A549 (cell line): ENCODE measurements around the gene LASP1NB.
A peak's percentile ranks its signal among the peaks of the same experiment; 100 is the strongest.

Experiments used
- ATAC-seq, 2 experiments: fragments of 200-7000 bp in 1 of 2; fragments of >200 bp in 1 of 2; cut with Nextera tagmentation in 1 of 2; cut with Tn5 transposase in 1 of 2; 3 replicates each; pipeline versions ENCODE4 v1.8.0 to v1.9.1; 2018 to 2020; ENCODE audit warnings: mild to moderate bottlenecking in 1 of 2, moderate library complexity in 1 of 2
- CTCF ChIA-PET: fragments of 300-600 bp; sonication (Branson Sonifier 250); formaldehyde crosslinking; extraction: SDS; loops from one replicate; lab custom pipeline; 2021; ENCODE audit warnings: antibody characterized with exemption, inconsistent platforms; lab: Yijun Ruan, JAX
- POLR2A ChIA-PET: fragments of 350-600 bp; formaldehyde crosslinking; extraction: SDS; loops from one replicate; lab custom pipeline; 2021; ENCODE audit warnings: antibody characterized with exemption, inconsistent platforms; lab: Yijun Ruan, JAX
- DNase-seq, 2 experiments: peaks; one replicate each; pipeline versions ENCODE4 v3.0.0 to v3.0.0-alpha.2; 2011 to 2016; ENCODE audit warnings: low read depth in 1 of 2, low spot score in 1 of 2
- FAIRE-seq: peaks from 2 replicates; lab custom pipeline; 2011; peaks lifted over from hg19 to GRCh38; lab: Jason Lieb, UNC
- H3K27ac ChIP-seq, 2 experiments: fragments of >200 bp; sonication (Bioruptor Twin); formaldehyde crosslinking; 3 replicates each; pipeline ENCODE4 v1.5.1; 2016 to 2017
- H3K4me1 ChIP-seq: fragments of >200 bp; sonication (Bioruptor Twin); formaldehyde crosslinking; 3 replicates; pipeline ENCODE4 v1.6.1; 2016
- H3K4me2 ChIP-seq: fragments of >200 bp; sonication (Bioruptor Twin); formaldehyde crosslinking; 3 replicates; pipeline ENCODE4 v1.6.1; 2016
- H3K4me3 ChIP-seq: fragments of >200 bp; sonication (Bioruptor Twin); formaldehyde crosslinking; 3 replicates; pipeline ENCODE4 v1.5.1; 2016
- H3K9me3 ChIP-seq: fragments of >200 bp; sonication (Bioruptor Twin); formaldehyde crosslinking; 3 replicates; pipeline ENCODE4 v1.6.1; 2016
- EHMT2 ChIP-seq: fragments of 200-600 bp; sonication (generic); IDR thresholded peaks from 2 replicates; pipeline ENCODE4 v1.6.1; 2016; ENCODE audit warnings: antibody characterized with exemption, low read depth, mild to moderate bottlenecking, moderate library complexity
- ESRRA ChIP-seq: fragments of 150-350 bp; IDR thresholded peaks from 2 replicates; pipeline ENCODE4 v1.6.1; 2014; ENCODE audit warnings: mild to moderate bottlenecking, low read length, borderline replicate concordance
- FOSL2 ChIP-seq, 2 experiments: fragments of 450-650 bp in 1 of 2; fragments of >200 bp in 1 of 2; sonication (Bioruptor Twin) in 1 of 2; formaldehyde crosslinking; IDR thresholded peaks; 2 replicates each; pipeline versions ENCODE4 v1.5.0 to v1.6.1; 2016 to 2020; ENCODE audit warnings: mild to moderate bottlenecking in 1 of 2, moderate library complexity in 1 of 2
- GATA3 ChIP-seq: IDR thresholded peaks from 2 replicates; pipeline ENCODE4 v1.6.1; 2012; ENCODE audit warnings: borderline replicate concordance
- HEYL ChIP-seq: fragments of 250-450 bp; sonication (Bioruptor Pico); IDR thresholded peaks from 2 replicates; pipeline ENCODE4 v1.8.0; 2021; ENCODE audit warnings: mild to moderate bottlenecking, moderate library complexity
- JUN ChIP-seq, 2 experiments: fragments of >200 bp; sonication (Bioruptor Twin); formaldehyde crosslinking; IDR thresholded peaks; 2 replicates in 1 of 2; 3 replicates in 1 of 2; pipeline ENCODE4 v1.6.1; 2016 to 2017
- JUNB ChIP-seq: fragments of >200 bp; sonication (Bioruptor Twin); formaldehyde crosslinking; IDR thresholded peaks from 2 replicates; pipeline ENCODE4 v1.6.1; 2016
- MAFK ChIP-seq: fragments of 450-650 bp; IDR thresholded peaks from 2 replicates; pipeline ENCODE4 v1.6.1; 2014; ENCODE audit not compliant: partially characterized antibody
- MAZ ChIP-seq: fragments of 150-350 bp; IDR thresholded peaks from 2 replicates; pipeline ENCODE4 v1.6.1; 2014; ENCODE audit warnings: antibody characterized with exemption, low read depth, low read length, borderline replicate concordance
- MYC ChIP-seq: IDR thresholded peaks from 2 replicates; pipeline ENCODE4 v1.6.1; 2012; ENCODE audit warnings: mild to moderate bottlenecking, inconsistent platforms, low read length, improper control_type of control experiment, borderline replicate concordance
- NR3C1 ChIP-seq: fragments of >200 bp; sonication (Bioruptor Twin); formaldehyde crosslinking; IDR thresholded peaks from 3 replicates; pipeline ENCODE4 v1.6.1; 2017
- PHF8 ChIP-seq: fragments of 200-600 bp; sonication (generic); IDR thresholded peaks from 2 replicates; pipeline ENCODE4 v1.6.1; 2016; ENCODE audit warnings: low read depth, mild to moderate bottlenecking, antibody characterized with exemption, moderate library complexity, borderline replicate concordance
- RNF2 ChIP-seq: fragments of 200-600 bp; sonication (generic); IDR thresholded peaks from 2 replicates; pipeline ENCODE4 v1.6.1; 2016; ENCODE audit warnings: low read depth, mild to moderate bottlenecking, antibody characterized with exemption, moderate library complexity, borderline replicate concordance
- SMC3 ChIP-seq: fragments of >200 bp; sonication (Bioruptor Twin); formaldehyde crosslinking; IDR thresholded peaks from 3 replicates; pipeline ENCODE4 v1.6.1; 2018; ENCODE audit warnings: inconsistent platforms
- SREBF2 ChIP-seq: fragments of 450-650 bp; IDR thresholded peaks from 2 replicates; pipeline ENCODE4 v1.6.1; 2014; ENCODE audit warnings: mild to moderate bottlenecking, moderate library complexity
- ZNF302 ChIP-seq: fragments of 250-450 bp; sonication (Bioruptor Pico); IDR thresholded peaks from 2 replicates; pipeline ENCODE4 v1.9.0; 2021; ENCODE audit warnings: inconsistent platforms, mild to moderate bottlenecking, moderate library complexity
- WGBS: methylation state at CpG from one replicate; pipeline ENCODE4 v1.1.6; 2017; ENCODE audit errors: missing lambda C conversion rate; 5-methylcytosine and 5-hydroxymethylcytosine counted together
- TF ChIP-seq, protein P1 (sequence below): fragments of >200 bp; sonication (Bioruptor Twin); formaldehyde crosslinking; IDR thresholded peaks from 2 replicates; pipeline ENCODE4 v1.6.1; 2016
- TF ChIP-seq, protein P2 (sequence below): fragments of >200 bp; sonication (Bioruptor Twin); formaldehyde crosslinking; IDR thresholded peaks from 3 replicates; pipeline ENCODE4 v1.6.1; 2016
- TF ChIP-seq, protein P3 (sequence below): fragments of 250-450 bp; sonication (Bioruptor Pico); IDR thresholded peaks from 2 replicates; pipeline ENCODE4 v1.5.0; 2020; ENCODE audit warnings: low read depth, mild to moderate bottlenecking, moderate library complexity
- TF ChIP-seq, protein P4 (sequence below): fragments of 200-600 bp; sonication (generic); IDR thresholded peaks from 2 replicates; pipeline ENCODE4 v1.6.1; 2016; ENCODE audit warnings: antibody characterized with exemption, mild to moderate bottlenecking, moderate library complexity

The LASP1NB gene

DNA sequence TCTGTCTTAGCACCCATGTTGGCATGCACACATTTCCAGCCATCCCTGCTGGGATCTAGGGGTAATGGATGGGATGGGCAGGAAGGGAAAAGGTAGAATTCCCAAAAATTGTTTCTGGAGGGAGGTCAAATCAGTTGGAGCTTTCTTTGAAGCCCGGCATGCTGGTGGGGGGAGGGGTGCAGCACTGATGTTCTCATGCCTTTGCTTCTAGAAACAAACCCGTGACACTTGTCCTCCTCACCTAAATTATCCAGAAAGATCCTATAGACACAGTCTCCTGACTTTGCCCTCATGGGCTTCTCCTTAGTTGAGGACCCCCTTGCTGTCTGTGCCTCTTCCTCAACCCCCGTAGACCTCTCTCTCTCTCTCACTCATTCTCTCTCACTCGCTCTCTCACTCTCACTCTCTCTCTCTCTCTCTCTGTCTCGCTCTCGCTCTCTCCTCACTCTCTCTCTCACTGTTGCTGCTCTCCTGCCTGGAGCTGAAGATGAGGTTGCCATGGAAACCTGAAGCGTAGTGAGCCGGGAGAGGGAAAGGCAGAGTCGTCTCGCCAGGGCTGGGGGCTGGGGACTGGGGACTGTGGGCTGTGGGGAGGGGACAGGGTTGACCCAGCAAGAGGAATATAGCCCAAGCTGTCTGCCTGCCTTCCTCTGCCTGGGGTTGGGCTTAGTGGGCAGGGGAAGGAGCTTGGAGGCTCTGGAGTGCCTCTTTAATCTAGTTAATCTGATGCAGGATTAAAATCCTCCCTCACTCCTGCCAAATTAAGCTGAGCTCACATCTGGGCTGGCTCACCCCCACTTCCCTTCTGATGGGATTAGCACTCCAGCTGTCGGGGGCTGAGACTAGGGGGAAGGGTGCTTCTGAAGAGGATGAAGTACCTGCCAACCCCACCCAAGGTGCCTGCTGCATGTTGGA, 39.4 kb upstream of the LASP1NB start:
- H3K9me3 ChIP-seq, result no peaks in the 10 kb centered on the region
- TF ChIP-seq, protein P1, sequence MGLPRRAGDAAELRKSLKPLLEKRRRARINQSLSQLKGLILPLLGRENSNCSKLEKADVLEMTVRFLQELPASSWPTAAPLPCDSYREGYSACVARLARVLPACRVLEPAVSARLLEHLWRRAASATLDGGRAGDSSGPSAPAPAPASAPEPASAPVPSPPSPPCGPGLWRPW, result no peak
- TF ChIP-seq JUN (IDR thresholded peaks at IDR 0.05) (0 out of 5 replicates have a peak, but pooled peaks of 1 of the 2 experiments have one; percentile 30), ESRRA (no peak)
- TF ChIP-seq, all 56 proteins: peak for 1
- no peak for DNase-seq
- Histone ChIP-seq H3K4me1 (peaks cover 72% of the 10 kb centered on the region), H3K4me2 (peak overlapping the region; percentile 17; the same call in 1 of the 3 replicates), H3K27ac (peak overlapping the region in 1 of 2 experiments; percentile 57; a peak in 3 of 6 replicates), H3K4me3 (no peak overlapping the region)
- ATAC-seq, result no peak
- 80% methylated on average over 11 of the region's 11 CpGs for WGBS
- POLR2A ChIA-PET, result no interaction called here
- no peak for FAIRE-seq
- CTCF ChIA-PET, result interaction anchor here (1.0 to 2.8 kb wide), 5 partner anchors 13 to 267 kb away, joined by 3 to 19 read pairs (median 4); partner anchors contain the start of genes FBXO47 and LASP1

DNA sequence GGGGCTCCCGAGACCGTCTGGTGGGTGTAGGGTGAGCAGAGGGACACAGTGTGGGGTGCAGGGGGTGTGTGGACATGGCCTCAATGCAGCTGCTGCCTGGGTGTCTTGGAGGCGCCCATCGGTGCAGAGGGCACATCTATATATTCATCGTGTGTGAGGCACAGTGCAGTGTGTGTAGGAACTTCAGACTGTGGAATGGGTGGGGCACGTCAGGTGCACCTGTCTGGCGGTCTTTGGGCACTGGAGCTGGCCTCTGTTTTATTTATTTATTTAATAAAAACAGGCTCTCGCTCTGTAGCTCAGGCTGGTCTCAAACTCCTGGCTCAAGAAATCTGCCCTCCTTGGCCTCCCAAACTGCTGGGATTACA, 38.8 kb upstream of the LASP1NB start:
- POLR2A ChIA-PET, result no interaction called here
- Histone ChIP-seq H3K4me3 (no peak overlapping the region), H3K9me3 (no peaks in the 10 kb centered on the region), H3K27ac (no peak overlapping the region; a peak in 1 of 6 replicates), H3K4me1 (peaks cover 65% of the 10 kb centered on the region), H3K4me2 (no peak overlapping the region)
- no peak for DNase-seq
- 0 out of 6 replicates have a peak, but pooled peaks of 1 of the 2 experiments have one; percentile 8 for ATAC-seq
- no peak for FAIRE-seq
- 83% methylated on average over 8 of the region's 8 CpGs for WGBS
- CTCF ChIA-PET, result interaction anchor here (1.1 to 1.8 kb wide), 5 partner anchors 9 to 97 kb away, joined by 3 to 6 read pairs (median 3); no protein-coding TSS in a partner anchor
- TF ChIP-seq MAFK (no peak), SREBF2 (no peak), SMC3 (no peak), GATA3 (no peak), HEYL (CRISPR knock-in tag) (no peak), JUNB (no peak), PHF8 (no peak), RNF2 (no peak), EHMT2 (no peak), FOSL2 (IDR thresholded peaks at IDR 0.05) (no peak), FOSL2 (CRISPR knock-in tag; IDR thresholded peaks at IDR 0.05) (no peak), MAZ (no peak), ESRRA (no peak), NR3C1 (no peak), ZNF302 (CRISPR knock-in tag) (no peak), MYC (no peak)
- TF ChIP-seq, protein P2, sequence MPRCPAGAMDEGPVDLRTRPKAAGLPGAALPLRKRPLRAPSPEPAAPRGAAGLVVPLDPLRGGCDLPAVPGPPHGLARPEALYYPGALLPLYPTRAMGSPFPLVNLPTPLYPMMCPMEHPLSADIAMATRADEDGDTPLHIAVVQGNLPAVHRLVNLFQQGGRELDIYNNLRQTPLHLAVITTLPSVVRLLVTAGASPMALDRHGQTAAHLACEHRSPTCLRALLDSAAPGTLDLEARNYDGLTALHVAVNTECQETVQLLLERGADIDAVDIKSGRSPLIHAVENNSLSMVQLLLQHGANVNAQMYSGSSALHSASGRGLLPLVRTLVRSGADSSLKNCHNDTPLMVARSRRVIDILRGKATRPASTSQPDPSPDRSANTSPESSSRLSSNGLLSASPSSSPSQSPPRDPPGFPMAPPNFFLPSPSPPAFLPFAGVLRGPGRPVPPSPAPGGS, result no peak
- TF ChIP-seq, protein P3, sequence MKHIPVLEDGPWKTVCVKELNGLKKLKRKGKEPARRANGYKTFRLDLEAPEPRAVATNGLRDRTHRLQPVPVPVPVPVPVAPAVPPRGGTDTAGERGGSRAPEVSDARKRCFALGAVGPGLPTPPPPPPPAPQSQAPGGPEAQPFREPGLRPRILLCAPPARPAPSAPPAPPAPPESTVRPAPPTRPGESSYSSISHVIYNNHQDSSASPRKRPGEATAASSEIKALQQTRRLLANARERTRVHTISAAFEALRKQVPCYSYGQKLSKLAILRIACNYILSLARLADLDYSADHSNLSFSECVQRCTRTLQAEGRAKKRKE (CRISPR knock-in tag), result no peak
- TF ChIP-seq, protein P4, sequence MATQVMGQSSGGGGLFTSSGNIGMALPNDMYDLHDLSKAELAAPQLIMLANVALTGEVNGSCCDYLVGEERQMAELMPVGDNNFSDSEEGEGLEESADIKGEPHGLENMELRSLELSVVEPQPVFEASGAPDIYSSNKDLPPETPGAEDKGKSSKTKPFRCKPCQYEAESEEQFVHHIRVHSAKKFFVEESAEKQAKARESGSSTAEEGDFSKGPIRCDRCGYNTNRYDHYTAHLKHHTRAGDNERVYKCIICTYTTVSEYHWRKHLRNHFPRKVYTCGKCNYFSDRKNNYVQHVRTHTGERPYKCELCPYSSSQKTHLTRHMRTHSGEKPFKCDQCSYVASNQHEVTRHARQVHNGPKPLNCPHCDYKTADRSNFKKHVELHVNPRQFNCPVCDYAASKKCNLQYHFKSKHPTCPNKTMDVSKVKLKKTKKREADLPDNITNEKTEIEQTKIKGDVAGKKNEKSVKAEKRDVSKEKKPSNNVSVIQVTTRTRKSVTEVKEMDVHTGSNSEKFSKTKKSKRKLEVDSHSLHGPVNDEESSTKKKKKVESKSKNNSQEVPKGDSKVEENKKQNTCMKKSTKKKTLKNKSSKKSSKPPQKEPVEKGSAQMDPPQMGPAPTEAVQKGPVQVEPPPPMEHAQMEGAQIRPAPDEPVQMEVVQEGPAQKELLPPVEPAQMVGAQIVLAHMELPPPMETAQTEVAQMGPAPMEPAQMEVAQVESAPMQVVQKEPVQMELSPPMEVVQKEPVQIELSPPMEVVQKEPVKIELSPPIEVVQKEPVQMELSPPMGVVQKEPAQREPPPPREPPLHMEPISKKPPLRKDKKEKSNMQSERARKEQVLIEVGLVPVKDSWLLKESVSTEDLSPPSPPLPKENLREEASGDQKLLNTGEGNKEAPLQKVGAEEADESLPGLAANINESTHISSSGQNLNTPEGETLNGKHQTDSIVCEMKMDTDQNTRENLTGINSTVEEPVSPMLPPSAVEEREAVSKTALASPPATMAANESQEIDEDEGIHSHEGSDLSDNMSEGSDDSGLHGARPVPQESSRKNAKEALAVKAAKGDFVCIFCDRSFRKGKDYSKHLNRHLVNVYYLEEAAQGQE, result no peak
